Measurements from ENCODE around the gene MAP3K4.
"Not testable (repeated sequence)": the region's sequence is repeated elsewhere in the genome, so short reads cannot be mapped to it uniquely, and the experiment has no call there.

MAP3K4 gene

GRCh38 chr6:160971171-160971570 is 20.4 kb upstream of the MAP3K4 start:
- no peak for DNase-seq

- DNase-seq = no peak
Observed at GRCh38 chr6:160972111-160972510, 19.5 kb upstream of the MAP3K4 start.

- DNase-seq = not testable (repeated sequence)
Observed at GRCh38 chr6:160972594-160972993, 19.0 kb upstream of the MAP3K4 start.

- DNase-seq = no peak
Observed at GRCh38 chr6:160973311-160974250, 18.0 kb upstream of the MAP3K4 start.

DNA sequence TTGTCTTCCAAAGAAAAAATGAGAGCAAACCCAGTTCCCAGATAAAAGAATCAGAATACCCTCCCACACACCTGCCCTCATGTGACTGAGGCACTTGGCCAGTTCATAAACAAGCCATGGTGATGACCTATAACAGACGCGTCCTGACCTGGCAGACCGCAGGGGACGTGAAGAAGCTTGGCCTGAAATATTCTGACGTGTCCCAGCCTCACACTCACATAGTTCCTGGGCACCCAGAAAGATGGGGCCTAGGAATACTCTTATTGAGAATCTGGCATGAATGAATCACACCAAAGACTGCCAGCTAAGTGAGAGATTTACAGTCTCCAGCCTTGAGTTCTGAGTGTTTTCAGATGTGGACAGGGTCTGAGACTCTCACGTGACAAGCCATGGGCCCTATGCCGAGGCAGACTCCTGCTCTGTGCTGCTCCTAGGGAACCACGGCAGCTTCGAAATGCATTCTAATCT is 17.2 kb upstream of the MAP3K4 start:
- DNase-seq = no peak

DNA sequence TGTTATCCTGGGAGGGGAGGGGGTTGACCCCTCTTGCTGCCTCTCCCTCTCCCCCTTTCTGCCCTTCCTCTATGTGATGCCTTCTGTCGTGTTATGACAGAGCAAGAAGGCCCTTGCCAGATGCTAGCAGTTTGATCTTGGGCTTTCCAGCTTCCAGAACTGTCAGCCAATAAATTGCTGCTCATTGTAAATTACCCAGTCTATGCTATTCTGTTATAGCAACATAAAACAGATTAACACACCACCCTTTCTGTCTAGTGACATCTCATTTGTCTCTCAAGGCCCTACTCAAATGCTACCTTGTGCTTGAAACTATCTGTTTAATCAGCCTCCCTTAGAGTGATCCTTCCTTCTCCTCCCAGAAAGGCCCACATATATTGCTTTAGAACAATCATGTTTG is 16.4 kb upstream of the MAP3K4 start:
- DNase-seq = no peak

DNA sequence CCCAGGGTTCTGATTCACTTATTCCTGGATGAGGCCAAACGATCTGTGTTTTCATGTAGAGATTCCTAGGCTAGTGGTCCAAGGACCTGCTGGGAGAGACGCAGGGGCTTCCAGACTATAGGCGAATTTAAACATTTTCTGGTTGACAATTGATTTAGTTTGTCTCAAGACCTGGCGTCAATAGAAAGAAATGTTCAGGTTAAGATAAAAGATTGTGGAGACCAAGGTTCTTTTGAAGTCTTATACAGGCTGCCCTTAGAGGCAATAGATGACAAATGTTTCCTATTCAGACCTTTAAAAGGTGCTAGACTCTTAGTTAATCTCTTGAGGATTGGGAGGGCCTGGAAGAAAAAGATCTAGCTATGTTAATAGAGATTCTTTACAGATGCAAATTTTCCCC is 15.6 kb upstream of the MAP3K4 start:
- not testable (repeated sequence) for DNase-seq

GRCh38 chr6:160978141-160978901 is 13.2 kb upstream of the MAP3K4 start:
- DNase-seq = no peak

DNA sequence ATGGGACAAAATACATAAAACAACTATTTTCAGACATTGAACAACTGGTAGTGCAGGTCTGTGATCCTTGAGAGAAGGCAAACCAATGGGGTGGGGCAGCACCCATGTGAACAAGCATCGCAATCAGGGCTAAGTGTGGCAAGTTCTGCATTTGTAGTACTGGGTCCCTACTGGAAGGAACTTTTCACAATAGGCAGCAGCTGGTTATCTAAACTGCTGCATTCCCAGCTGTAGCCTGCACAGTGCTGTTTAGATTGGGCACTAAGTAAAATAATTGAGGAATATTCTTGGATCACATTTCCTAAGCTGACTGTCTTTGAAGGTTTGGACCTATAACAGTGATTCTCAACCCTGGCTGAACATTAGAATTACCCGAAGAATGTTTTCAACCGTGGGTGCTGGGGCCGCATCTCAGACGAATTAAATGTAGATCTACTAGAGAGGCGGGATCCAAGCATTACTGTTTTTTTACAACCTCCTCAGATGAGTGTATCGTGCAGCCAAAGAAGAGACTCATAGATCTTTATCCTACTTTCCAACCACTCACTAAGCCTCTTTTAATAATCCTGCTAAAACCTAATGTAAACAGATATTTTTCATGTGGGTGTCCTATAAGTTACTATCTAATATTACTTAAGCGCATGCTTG is 12.4 kb upstream of the MAP3K4 start:
- DNase-seq = no peak

DNA sequence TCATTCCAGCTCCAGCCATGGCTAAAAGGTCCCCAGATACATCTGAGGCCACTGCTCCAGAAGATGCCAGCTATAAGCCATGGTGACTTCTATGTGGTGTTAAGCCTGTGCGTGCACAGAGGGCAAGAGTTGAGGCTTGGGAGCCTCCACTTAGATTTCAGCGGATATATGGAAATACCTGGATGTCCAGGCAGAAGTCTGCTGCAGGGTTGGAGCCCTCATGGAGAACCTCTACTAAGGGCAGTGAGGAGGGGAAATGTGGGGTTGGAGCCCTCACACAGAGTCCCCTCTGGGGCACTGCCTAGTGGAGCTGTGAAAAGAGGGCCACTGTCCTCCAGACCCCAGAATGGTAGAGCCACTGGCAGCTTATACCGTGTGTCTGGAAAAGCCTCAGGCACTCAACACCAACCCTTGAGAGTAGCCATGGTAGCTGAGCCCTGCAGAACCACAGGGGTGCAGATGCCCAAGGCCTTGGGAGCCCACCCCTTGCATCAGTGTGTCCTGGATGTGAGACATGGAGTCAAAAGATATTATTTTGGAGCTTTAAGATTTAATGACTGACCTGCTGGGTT is 8.1 kb upstream of the MAP3K4 start:
- DNase-seq = not testable (repeated sequence)

DNA sequence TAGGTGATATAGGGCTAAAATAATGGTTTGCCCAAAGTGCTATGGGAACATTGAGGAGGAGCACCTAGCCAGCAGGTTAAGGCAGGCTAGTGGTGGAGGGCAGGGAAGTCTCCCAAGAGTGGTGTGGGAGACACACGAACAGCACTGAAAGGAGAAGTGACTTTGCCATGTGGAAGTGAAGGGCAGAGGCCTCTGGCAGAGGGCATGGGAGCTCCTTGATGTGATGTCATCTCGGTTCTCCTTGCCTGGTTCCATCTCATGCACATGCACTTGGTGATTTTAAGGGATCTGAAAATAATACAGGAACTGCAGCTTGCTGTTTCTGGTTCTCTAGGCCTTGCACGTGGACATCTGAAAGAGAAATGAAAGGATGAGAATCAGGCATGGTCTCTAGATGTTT is 4.7 kb upstream of the MAP3K4 start:
- DNase-seq = no peak

DNA sequence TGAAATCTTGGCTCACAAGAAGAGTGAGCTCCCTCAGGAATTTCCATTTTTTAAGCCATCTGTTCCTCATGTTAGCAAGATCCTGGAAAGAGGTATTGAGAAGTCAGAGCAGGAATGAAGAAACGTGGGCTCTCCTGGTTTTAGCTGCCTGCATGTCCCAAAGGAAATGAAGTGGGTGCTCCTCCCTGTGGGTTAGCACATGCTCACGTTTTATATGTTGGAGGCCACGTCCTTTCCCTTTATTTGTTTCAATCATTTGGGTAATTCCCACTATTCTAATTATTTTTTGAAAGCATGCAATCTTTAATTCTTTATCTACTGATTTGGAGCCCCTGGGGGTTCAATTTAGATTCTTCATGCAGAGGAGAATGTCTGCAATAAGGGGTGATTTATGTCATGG is 4.3 kb upstream of the MAP3K4 start:
- DNase-seq = no peak

DNA sequence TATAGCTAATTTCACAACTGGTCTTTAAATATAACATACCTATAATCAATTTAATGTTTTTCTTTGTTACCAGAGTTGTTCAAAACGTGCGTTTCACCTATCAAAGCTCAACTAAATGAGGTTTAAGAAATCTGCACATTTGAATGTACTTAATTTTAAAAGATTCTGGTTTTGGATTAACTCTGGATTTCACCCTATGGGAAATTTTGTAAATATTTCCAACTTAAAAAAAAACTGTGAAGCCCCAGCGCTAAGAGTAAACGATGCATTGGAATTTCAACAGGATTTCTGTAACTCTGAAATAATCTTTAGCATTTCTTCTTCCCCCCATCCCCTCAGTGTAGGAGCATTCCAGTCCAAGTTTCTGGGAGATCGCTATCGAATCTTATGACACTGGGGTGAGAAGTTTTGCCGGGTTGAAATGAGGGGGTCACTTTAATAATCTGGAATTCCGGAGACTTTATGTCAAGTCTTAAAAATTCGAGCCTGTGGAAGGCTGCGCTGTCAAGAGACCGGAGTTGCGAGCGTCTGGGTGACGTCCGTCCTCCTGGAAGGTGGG is 643 bp upstream of the MAP3K4 start:
- DNase-seq = no peak

DNA sequence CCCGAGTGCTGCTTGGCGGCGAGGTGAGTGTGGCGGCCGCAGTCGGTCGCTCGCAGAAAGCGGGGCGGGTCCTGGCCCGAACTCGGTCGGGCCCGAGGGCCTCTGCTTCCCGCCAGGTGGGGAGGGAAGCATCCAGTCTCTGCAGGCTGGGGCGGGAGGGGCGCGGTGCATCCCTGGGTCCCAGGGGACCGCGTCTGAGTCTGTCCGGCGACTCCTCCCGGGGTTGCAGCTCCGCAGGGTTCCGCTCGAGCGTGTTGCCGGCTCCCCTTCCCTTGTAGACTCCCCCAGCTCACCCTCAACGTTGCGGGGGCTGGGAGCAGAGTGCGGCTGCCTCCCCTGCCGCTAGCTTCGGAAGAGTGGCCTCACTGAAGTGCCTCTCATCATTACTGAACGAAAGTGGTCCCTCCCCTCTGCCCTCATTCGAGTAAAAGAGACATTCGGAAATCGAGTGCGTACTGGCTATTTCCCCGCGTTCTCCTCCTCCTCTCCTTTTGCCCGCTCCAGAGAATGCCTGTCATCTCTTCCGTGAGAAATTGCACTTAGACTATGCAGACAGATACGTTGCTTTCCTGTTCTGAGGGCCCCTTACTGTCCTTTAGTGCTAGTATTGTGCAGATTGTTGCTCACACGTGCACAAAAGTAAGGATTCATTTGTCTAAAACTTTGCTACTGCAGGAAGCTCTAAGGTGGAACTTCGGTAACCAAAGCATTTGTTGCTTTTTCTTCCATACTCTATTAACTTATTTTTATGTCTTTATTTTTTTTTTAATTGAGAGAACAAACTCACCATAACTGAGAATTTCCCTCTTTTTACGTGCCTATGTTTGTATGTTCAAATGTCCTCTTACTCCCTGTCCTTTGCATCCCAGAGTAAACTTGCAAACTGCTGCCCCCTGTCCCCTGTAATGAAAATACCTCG is 751 bp downstream of the MAP3K4 start:
- DNase-seq = peak in 5 of 6 experiments; percentile 45 to 65 (median 48)

- no peak for DNase-seq
Observed at GRCh38 chr6:160992980-160993314, 1.4 kb downstream of the MAP3K4 start.

- no peak for DNase-seq
Observed at GRCh38 chr6:160995271-160995670, 3.7 kb downstream of the MAP3K4 start.

GRCh38 chr6:160996131-160996601 is 4.6 kb downstream of the MAP3K4 start:
- DNase-seq = no peak

- no peak for DNase-seq
Observed at GRCh38 chr6:160998217-160998616, 6.6 kb downstream of the MAP3K4 start.

- no peak for DNase-seq
Observed at GRCh38 chr6:160998766-160999165, 7.2 kb downstream of the MAP3K4 start.

- DNase-seq = no peak
Observed at GRCh38 chr6:160999516-160999915, 7.9 kb downstream of the MAP3K4 start.

GRCh38 chr6:161000632-161001031 is 9.1 kb downstream of the MAP3K4 start:
- DNase-seq = no peak

DNA sequence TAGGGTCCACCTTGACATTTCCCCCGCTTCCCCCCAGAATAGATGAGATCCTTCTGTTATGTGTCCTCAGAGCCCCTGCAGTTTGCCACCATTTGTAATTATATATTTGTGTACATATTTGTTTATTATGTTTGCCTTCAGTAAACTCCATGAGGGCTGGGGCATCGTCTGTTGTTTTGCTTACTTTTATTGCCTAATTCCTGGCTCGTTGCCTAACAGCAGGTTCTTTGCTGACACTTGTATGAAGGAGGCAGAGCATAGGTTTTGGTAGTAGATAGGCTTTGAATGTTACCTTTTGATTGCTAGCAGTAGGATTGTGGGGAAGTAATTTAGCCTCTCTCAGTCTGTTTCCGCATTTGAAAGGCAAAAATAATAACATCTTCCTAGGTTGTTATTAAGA is 9.9 kb downstream of the MAP3K4 start:
- no peak for DNase-seq

Measured in stimulated activated naive CD4-positive, alpha-beta T cell (primary cell).